ENCODE data around the gene ITPR1. TPM values are rescaled to one million over a fixed set of nuclear protein-coding genes. Genes with fewer than 3 reads are reported as not detected.

ITPR1 gene
- total and polyA plus RNA-seq, 4 donors: 3.7 to 39.4 (median 8.2) TPM

DNA sequence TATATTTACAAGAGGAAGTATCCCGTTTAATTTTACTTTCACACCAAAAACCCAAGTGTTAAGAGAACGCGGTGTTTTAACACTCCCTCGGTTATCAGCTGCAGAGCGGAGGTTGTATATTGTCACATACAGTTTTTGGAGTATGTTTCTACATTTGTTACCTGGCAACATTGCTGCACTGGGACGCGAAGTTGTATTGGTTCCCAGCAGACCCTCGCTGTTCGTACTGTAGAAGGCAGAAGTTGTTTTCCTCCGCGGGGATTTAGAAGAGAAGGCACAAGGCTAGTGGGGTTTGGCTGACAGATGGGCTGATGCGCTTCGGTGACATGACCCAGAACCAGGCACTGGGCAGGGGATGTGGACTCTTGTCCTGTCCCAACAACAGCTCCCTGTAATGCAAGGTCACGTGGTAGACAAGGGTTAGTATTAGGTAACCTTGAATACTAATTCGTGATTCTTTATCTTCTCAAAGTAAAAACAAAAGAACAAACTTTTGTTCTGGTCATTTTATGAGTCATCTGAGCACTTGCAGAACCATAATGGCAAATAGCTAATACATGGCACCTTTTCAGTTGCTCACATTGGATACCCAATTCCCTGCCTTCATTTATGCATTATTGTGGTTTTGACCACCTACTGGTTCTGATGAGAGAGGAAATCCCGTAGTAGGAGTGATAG, 255.7 kb downstream of the ITPR1 start:
- Histone ChIP-seq H3K27me3 (ENCODE audit: control insufficient read depth in 4 of 4, insufficient read depth in 4 of 4, low read length in 3 of 4) (no peaks in the 10 kb centered on the region), H3K9me3 (ENCODE audit: control insufficient read depth in 4 of 4, low read length in 3 of 4) (no peaks in the 10 kb centered on the region), H3K4me3 (ENCODE audit: low read depth in 1 of 3, low read length in 3 of 3) (no peak overlapping the region), H3K36me3 (ENCODE audit: control insufficient read depth in 4 of 4, insufficient read depth in 3 of 4, low read depth in 1 of 4, low read length in 3 of 4) (no peaks in the 10 kb centered on the region), H3K4me1 (ENCODE audit: control insufficient read depth in 4 of 4, insufficient read depth in 4 of 4, low read length in 3 of 4) (peaks cover 11 to 40% (median 15%) of the 10 kb centered on the region in 4 donors), H3K27ac (ENCODE audit: low read depth in 1 of 2, low read length in 2 of 2) (peak overlapping the region; percentile 67), H3K9ac (ENCODE audit: low read depth in 1 of 2, low read length in 2 of 2) (peak overlapping the region in 1 of 2 donors; percentile 26)
- DNase-seq (ENCODE audit: low spot score): no peak
- 70% methylated on average over 16 of the region's 16 CpGs for WGBS
- TF ChIP-seq YY1 (IDR thresholded peaks at IDR 0.05): peak; percentile 72
- no peak for TF ChIP-seq EGR1 (IDR thresholded peaks at IDR 0.05; ENCODE audit: low read depth in 2 of 2)
- peak; percentile 42 for TF ChIP-seq HNF4G (IDR thresholded peaks at IDR 0.05)
- TF ChIP-seq FOXA1 (IDR thresholded peaks at IDR 0.05): no peak
- peak; percentile 28 to 45 for TF ChIP-seq RAD21 (IDR thresholded peaks at IDR 0.05)
- TF ChIP-seq, protein P1, sequence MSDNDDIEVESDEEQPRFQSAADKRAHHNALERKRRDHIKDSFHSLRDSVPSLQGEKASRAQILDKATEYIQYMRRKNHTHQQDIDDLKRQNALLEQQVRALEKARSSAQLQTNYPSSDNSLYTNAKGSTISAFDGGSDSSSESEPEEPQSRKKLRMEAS (IDR thresholded peaks at IDR 0.05): peak; percentile 74
- peak; percentile 78 to 93 for TF ChIP-seq RXRA (IDR thresholded peaks at IDR 0.05)
- peak; percentile 83 to 92 for TF ChIP-seq JUND (IDR thresholded peaks at IDR 0.05)
- peak; percentile 91 for TF ChIP-seq SP1 (IDR thresholded peaks at IDR 0.05)
- TF ChIP-seq, protein P2, sequence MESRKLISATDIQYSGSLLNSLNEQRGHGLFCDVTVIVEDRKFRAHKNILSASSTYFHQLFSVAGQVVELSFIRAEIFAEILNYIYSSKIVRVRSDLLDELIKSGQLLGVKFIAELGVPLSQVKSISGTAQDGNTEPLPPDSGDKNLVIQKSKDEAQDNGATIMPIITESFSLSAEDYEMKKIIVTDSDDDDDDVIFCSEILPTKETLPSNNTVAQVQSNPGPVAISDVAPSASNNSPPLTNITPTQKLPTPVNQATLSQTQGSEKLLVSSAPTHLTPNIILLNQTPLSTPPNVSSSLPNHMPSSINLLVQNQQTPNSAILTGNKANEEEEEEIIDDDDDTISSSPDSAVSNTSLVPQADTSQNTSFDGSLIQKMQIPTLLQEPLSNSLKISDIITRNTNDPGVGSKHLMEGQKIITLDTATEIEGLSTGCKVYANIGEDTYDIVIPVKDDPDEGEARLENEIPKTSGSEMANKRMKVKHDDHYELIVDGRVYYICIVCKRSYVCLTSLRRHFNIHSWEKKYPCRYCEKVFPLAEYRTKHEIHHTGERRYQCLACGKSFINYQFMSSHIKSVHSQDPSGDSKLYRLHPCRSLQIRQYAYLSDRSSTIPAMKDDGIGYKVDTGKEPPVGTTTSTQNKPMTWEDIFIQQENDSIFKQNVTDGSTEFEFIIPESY (IDR thresholded peaks at IDR 0.05): peak; percentile 74
- TF ChIP-seq, protein P3, sequence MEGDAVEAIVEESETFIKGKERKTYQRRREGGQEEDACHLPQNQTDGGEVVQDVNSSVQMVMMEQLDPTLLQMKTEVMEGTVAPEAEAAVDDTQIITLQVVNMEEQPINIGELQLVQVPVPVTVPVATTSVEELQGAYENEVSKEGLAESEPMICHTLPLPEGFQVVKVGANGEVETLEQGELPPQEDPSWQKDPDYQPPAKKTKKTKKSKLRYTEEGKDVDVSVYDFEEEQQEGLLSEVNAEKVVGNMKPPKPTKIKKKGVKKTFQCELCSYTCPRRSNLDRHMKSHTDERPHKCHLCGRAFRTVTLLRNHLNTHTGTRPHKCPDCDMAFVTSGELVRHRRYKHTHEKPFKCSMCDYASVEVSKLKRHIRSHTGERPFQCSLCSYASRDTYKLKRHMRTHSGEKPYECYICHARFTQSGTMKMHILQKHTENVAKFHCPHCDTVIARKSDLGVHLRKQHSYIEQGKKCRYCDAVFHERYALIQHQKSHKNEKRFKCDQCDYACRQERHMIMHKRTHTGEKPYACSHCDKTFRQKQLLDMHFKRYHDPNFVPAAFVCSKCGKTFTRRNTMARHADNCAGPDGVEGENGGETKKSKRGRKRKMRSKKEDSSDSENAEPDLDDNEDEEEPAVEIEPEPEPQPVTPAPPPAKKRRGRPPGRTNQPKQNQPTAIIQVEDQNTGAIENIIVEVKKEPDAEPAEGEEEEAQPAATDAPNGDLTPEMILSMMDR (IDR thresholded peaks at IDR 0.05; ENCODE audit: low read depth, low read length, missing input control): no peak
- no peak for TF ChIP-seq NR2F2 (IDR thresholded peaks at IDR 0.05)
- TF ChIP-seq HNF4A (conservative IDR thresholded peaks at IDR 0.05): peak; percentile 93 to 96
- TF ChIP-seq FOXA2 (IDR thresholded peaks at IDR 0.05): peak; percentile 45
- TF ChIP-seq, protein P4, sequence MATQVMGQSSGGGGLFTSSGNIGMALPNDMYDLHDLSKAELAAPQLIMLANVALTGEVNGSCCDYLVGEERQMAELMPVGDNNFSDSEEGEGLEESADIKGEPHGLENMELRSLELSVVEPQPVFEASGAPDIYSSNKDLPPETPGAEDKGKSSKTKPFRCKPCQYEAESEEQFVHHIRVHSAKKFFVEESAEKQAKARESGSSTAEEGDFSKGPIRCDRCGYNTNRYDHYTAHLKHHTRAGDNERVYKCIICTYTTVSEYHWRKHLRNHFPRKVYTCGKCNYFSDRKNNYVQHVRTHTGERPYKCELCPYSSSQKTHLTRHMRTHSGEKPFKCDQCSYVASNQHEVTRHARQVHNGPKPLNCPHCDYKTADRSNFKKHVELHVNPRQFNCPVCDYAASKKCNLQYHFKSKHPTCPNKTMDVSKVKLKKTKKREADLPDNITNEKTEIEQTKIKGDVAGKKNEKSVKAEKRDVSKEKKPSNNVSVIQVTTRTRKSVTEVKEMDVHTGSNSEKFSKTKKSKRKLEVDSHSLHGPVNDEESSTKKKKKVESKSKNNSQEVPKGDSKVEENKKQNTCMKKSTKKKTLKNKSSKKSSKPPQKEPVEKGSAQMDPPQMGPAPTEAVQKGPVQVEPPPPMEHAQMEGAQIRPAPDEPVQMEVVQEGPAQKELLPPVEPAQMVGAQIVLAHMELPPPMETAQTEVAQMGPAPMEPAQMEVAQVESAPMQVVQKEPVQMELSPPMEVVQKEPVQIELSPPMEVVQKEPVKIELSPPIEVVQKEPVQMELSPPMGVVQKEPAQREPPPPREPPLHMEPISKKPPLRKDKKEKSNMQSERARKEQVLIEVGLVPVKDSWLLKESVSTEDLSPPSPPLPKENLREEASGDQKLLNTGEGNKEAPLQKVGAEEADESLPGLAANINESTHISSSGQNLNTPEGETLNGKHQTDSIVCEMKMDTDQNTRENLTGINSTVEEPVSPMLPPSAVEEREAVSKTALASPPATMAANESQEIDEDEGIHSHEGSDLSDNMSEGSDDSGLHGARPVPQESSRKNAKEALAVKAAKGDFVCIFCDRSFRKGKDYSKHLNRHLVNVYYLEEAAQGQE (IDR thresholded peaks at IDR 0.05): peak; percentile 40
- TF ChIP-seq, protein P5, sequence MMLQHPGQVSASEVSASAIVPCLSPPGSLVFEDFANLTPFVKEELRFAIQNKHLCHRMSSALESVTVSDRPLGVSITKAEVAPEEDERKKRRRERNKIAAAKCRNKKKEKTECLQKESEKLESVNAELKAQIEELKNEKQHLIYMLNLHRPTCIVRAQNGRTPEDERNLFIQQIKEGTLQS (IDR thresholded peaks at IDR 0.05): peak; percentile 49
- no peak for TF ChIP-seq TAF1 (conservative IDR thresholded peaks at IDR 0.05)
- TF ChIP-seq GABPA (IDR thresholded peaks at IDR 0.05 in 1 of 2, conservative IDR thresholded peaks at IDR 0.05 in 1 of 2): no peak
